Trophoblast cell (in vitro differentiated cells and primary cell): ENCODE measurements around the gene TACR2.

Experiments
- DNase-seq, 2 donors: peaks; one replicate each; pipeline ENCODE4 v3.0.0-alpha.2; 2016
- H2AFZ ChIP-seq: 2 replicates; pipeline ENCODE4 v1.6.1; 2013; ENCODE audit warnings: low read length, moderate library complexity, mild to moderate bottlenecking; ENCODE audit not compliant: insufficient read depth, poor library complexity
- H2AK5ac ChIP-seq: 2 replicates; pipeline ENCODE4 v1.6.1; 2013; ENCODE audit warnings: mild to moderate bottlenecking, low read length
- H2BK120ac ChIP-seq: 2 replicates; pipeline ENCODE4 v1.6.1; 2013; ENCODE audit warnings: low read length, mild to moderate bottlenecking, moderate library complexity; ENCODE audit not compliant: insufficient read depth, poor library complexity
- H2BK12ac ChIP-seq: 2 replicates; pipeline ENCODE4 v1.6.1; 2013; ENCODE audit warnings: mild to moderate bottlenecking, low read length, moderate library complexity
- H2BK5ac ChIP-seq: 2 replicates; pipeline ENCODE4 v1.6.1; 2013; ENCODE audit warnings: low read length, low read depth, moderate library complexity, mild to moderate bottlenecking; ENCODE audit not compliant: poor library complexity
- H3K14ac ChIP-seq: 2 replicates; pipeline ENCODE4 v1.6.1; 2013; ENCODE audit warnings: mild to moderate bottlenecking, low read length
- H3K18ac ChIP-seq: 2 replicates; pipeline ENCODE4 v1.6.1; 2013; ENCODE audit warnings: mild to moderate bottlenecking, low read length
- H3K23ac ChIP-seq: 2 replicates; pipeline ENCODE4 v1.6.1; 2013; ENCODE audit warnings: low read length
- H3K27ac ChIP-seq: 2 replicates; pipeline ENCODE4 v1.5.1; 2013; ENCODE audit warnings: low read depth, mild to moderate bottlenecking, inconsistent platforms, low read length, moderate library complexity
- H3K27me3 ChIP-seq: 2 replicates; pipeline ENCODE4 v1.6.1; 2013; ENCODE audit warnings: inconsistent platforms, mild to moderate bottlenecking, low read length, moderate library complexity; ENCODE audit not compliant: insufficient read depth
- H3K36me3 ChIP-seq, 2 experiments: 1 replicate in 1 of 2; 2 replicates in 1 of 2; pipeline ENCODE4 v1.6.1; 2013; ENCODE audit warnings: low read length in 2 of 2, mild to moderate bottlenecking in 2 of 2, moderate library complexity in 1 of 2; ENCODE audit not compliant: insufficient read depth in 2 of 2, control insufficient read depth in 1 of 2
- H3K4ac ChIP-seq: 2 replicates; pipeline ENCODE4 v1.6.1; 2013; ENCODE audit warnings: low read depth, mild to moderate bottlenecking, low read length, moderate library complexity
- H3K4me1 ChIP-seq, 2 experiments: 1 replicate in 1 of 2; 2 replicates in 1 of 2; pipeline ENCODE4 v1.6.1; 2013; ENCODE audit warnings: low read length in 2 of 2, mild to moderate bottlenecking in 2 of 2, moderate library complexity in 1 of 2; ENCODE audit not compliant: insufficient read depth in 2 of 2, control insufficient read depth in 1 of 2
- H3K4me2 ChIP-seq: 2 replicates; pipeline ENCODE4 v1.6.1; 2013; ENCODE audit warnings: inconsistent platforms, mild to moderate bottlenecking, low read length, moderate library complexity
- H3K4me3 ChIP-seq: 2 replicates; pipeline ENCODE4 v1.5.1; 2013; ENCODE audit warnings: mild to moderate bottlenecking, low read depth, low read length, inconsistent platforms
- H3K79me1 ChIP-seq: one replicate; pipeline ENCODE4 v1.6.1; 2013; ENCODE audit warnings: low read length
- H3K79me2 ChIP-seq: 2 replicates; pipeline ENCODE4 v1.6.1; 2013; ENCODE audit warnings: low read length, mild to moderate bottlenecking; ENCODE audit not compliant: control insufficient read depth, insufficient read depth, poor library complexity
- H3K9ac ChIP-seq: 2 replicates; pipeline ENCODE4 v1.6.1; 2013; ENCODE audit warnings: mild to moderate bottlenecking, low read length
- H3K9me3 ChIP-seq: 2 replicates; pipeline ENCODE4 v1.6.1; 2013; ENCODE audit warnings: low read depth, mild to moderate bottlenecking, control low read depth, inconsistent platforms, low read length; ENCODE audit not compliant: insufficient read depth
- H4K12ac ChIP-seq: 2 replicates; pipeline ENCODE4 v1.6.1; 2013; ENCODE audit warnings: low read depth, mild to moderate bottlenecking, low read length, moderate library complexity
- H4K8ac ChIP-seq: 2 replicates; pipeline ENCODE4 v1.6.1; 2013; ENCODE audit warnings: low read depth, mild to moderate bottlenecking, low read length, moderate library complexity
- H4K91ac ChIP-seq: one replicate; pipeline ENCODE4 v1.6.1; 2013; ENCODE audit warnings: low read depth, mild to moderate bottlenecking, low read length, moderate library complexity
- WGBS: extraction: QIAGEN DNeasy Blood & Tissue Kit; methylation state at CpG from one replicate; pipeline ENCODE4 v1.1.7; 2013; ENCODE audit warnings: missing lambda C conversion rate; ENCODE audit not compliant: insufficient read length, insufficient coverage; ENCODE audit errors: extremely low coverage; 5-methylcytosine and 5-hydroxymethylcytosine counted together

Gene TACR2

DNA sequence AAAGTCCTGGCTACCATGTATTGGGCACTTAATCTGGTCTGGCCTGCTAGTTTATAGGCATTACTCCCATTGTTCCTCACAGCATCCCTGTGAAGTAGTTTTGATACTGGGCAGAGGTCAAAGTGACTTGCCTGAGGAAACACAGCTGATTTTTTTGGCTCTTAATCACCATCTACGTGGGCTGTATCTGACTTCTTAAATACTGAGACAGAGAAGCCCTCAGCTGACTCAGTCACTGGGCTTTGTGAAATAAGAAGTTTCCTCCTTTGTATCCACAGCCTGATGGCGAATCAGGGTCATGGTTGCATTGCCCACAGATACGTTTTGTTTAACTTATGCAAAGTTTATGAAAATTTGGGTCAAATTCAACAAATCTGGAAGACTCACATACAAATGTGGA lies 13.2 kb downstream of the TACR2 start:
- Histone ChIP-seq H3K4me1 (peaks cover 3 to 4% of the 10 kb centered on the region in 2 experiments), H3K27ac (no peak overlapping the region), H3K4me2 (no peak overlapping the region), H3K4me3 (no peak overlapping the region), H3K9me3 (no peaks in the 10 kb centered on the region), H3K36me3 (peaks cover 40 to 46% of the 10 kb centered on the region in 2 experiments), H2BK5ac (no peak overlapping the region), H3K23ac (no peak overlapping the region), H2BK120ac (no peak overlapping the region), H2AK5ac (no peak overlapping the region), H2BK12ac (no peak overlapping the region), H3K27me3 (no peaks in the 10 kb centered on the region), H4K91ac (no peak overlapping the region), H4K12ac (no peak overlapping the region), H3K9ac (no peak overlapping the region), H4K8ac (no peak overlapping the region), H3K79me2 (no peaks in the 10 kb centered on the region), H3K18ac (no peak overlapping the region), H3K79me1 (no peaks in the 10 kb centered on the region), H3K14ac (no peak overlapping the region), H2AFZ (no peak overlapping the region), H3K4ac (no peak overlapping the region)
- WGBS: no CpG with 5 or more reads among the region's 3 CpGs
- no peak for DNase-seq

DNA sequence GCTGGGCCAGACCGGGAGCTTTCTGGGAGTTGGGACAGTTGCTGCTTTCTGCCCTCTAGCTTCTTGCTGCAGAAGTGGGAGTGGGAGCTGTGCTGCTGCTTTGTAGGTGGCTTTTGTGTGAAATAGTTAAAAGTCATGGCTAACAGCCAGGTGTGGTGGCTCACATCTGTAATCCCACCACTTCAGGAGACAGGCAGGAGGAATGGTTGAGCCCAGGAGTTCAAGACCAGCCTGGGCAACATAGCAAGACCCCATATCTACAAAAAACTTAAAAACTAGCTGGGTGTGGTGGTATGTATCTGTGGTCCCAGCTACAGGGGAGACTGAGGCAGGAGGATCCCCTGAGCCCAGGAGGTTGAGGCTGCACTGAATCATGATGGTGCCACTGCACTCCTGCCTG lies 13.7 kb downstream of the TACR2 start:
- Histone ChIP-seq H3K79me1 (no peaks in the 10 kb centered on the region), H2AK5ac (no peak overlapping the region), H3K36me3 (peaks cover 42 to 49% of the 10 kb centered on the region in 2 experiments), H3K4me2 (no peak overlapping the region), H3K4ac (no peak overlapping the region), H2BK120ac (no peak overlapping the region), H3K4me3 (no peak overlapping the region), H3K79me2 (no peaks in the 10 kb centered on the region), H3K14ac (no peak overlapping the region), H2BK5ac (no peak overlapping the region), H3K27ac (no peak overlapping the region), H4K91ac (no peak overlapping the region), H2BK12ac (no peak overlapping the region), H3K4me1 (peaks cover 3 to 4% of the 10 kb centered on the region in 2 experiments), H3K9me3 (no peaks in the 10 kb centered on the region), H3K23ac (no peak overlapping the region), H2AFZ (no peak overlapping the region), H3K9ac (no peak overlapping the region), H3K18ac (no peak overlapping the region), H4K8ac (no peak overlapping the region), H4K12ac (no peak overlapping the region), H3K27me3 (no peaks in the 10 kb centered on the region)
- no peak for DNase-seq
- no CpG with 5 or more reads among the region's 1 CpG for WGBS

DNA sequence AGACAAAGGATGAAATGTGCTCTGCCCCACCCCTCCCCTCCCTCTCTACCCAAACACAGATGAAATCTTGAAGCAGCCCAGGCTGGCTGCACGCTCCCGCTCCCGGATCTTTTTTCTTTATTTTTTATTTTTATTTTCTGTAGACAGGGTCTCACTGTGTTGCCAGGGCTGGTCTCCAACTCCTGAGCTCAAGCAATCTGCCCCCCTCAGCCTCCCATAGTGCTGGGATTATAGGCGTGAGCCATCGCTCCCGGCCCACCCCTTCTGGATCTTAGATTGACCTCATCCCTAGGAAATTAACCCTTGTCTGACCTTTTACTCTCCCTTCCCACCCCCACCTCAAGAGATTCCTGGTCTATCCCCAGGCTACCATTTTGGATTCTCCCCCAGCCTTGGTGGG lies 14.3 kb downstream of the TACR2 start:
- H3K4me1 ChIP-seq: peaks cover 3 to 4% of the 10 kb centered on the region in 2 experiments
- H3K27ac ChIP-seq: no peak overlapping the region
- H2BK12ac ChIP-seq: no peak overlapping the region

DNA sequence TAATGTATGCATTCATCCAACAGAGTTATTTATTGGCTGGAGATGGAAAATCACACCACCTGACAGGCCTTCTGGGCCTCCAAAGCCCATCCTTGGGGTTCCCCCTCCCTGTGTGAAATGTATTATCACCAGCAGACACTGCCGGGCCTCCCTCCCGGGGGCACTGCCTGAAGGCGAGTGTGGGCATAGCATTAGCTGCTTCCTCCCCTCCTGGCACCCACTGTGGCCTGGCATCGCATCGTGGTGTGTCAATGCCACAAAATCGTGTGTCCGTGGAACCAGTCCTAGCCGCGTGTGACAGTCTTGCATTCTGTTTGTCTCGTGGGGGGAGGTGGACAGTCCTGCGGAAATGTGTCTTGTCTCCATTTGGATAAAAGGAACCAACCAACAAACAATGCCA lies 15.3 kb downstream of the TACR2 start:
- Histone ChIP-seq H2BK5ac (no peak overlapping the region), H3K4ac (no peak overlapping the region), H3K79me1 (no peaks in the 10 kb centered on the region), H2BK12ac (no peak overlapping the region), H3K27me3 (no peaks in the 10 kb centered on the region), H3K18ac (no peak overlapping the region), H2BK120ac (no peak overlapping the region), H3K4me2 (no peak overlapping the region), H3K4me3 (no peak overlapping the region), H3K9me3 (no peaks in the 10 kb centered on the region), H3K9ac (no peak overlapping the region), H4K8ac (no peak overlapping the region), H3K23ac (no peak overlapping the region), H2AFZ (no peak overlapping the region), H3K4me1 (peaks cover 0 to 3% of the 10 kb centered on the region in 2 experiments), H3K79me2 (no peaks in the 10 kb centered on the region), H4K12ac (no peak overlapping the region), H3K27ac (no peak overlapping the region), H3K14ac (no peak overlapping the region), H4K91ac (no peak overlapping the region), H3K36me3 (peaks cover 46 to 49% of the 10 kb centered on the region in 2 experiments), H2AK5ac (no peak overlapping the region)
- DNase-seq: no peak
- WGBS: no CpG with 5 or more reads among the region's 11 CpGs

More for the DNA sequence above, 14.3 kb downstream of the TACR2 start:
- Histone ChIP-seq H3K23ac (no peak overlapping the region), H3K27me3 (no peaks in the 10 kb centered on the region), H4K91ac (no peak overlapping the region), H2BK120ac (no peak overlapping the region), H3K79me1 (no peaks in the 10 kb centered on the region), H3K14ac (no peak overlapping the region), H3K9ac (no peak overlapping the region), H3K36me3 (peaks cover 42 to 49% of the 10 kb centered on the region in 2 experiments), H2AK5ac (no peak overlapping the region), H3K4me2 (no peak overlapping the region), H2BK5ac (no peak overlapping the region), H2AFZ (no peak overlapping the region), H3K4me3 (no peak overlapping the region), H3K18ac (no peak overlapping the region), H3K4ac (no peak overlapping the region), H3K79me2 (no peaks in the 10 kb centered on the region), H4K8ac (no peak overlapping the region), H3K9me3 (no peaks in the 10 kb centered on the region), H4K12ac (no peak overlapping the region)
- WGBS: no CpG with 5 or more reads among the region's 6 CpGs
- DNase-seq: no peak
